ENCODE data around the gene WEE2.

GRCh38 chr7:141714571-141714970 is 6.4 kb downstream of the WEE2 start:
- TF ChIP-seq CTCF (IDR thresholded peaks at IDR 0.05) (no peak), POLR2AphosphoS5 (IDR thresholded peaks at IDR 0.05) (no peak), POLR2A (IDR thresholded peaks at IDR 0.05) (no peak), EP300 (IDR thresholded peaks at IDR 0.05; ENCODE audit: low read depth) (no peak)

Data from transverse colon (tissue), 4 donors.